ENCODE data around the gene RIT1. TPM values are rescaled to one million over a fixed set of nuclear protein-coding genes. Genes with fewer than 3 reads are reported as not detected.

Gene RIT1
- total RNA-seq = 10 to 100 TPM; 32.1 to 33.1 TPM

DNA sequence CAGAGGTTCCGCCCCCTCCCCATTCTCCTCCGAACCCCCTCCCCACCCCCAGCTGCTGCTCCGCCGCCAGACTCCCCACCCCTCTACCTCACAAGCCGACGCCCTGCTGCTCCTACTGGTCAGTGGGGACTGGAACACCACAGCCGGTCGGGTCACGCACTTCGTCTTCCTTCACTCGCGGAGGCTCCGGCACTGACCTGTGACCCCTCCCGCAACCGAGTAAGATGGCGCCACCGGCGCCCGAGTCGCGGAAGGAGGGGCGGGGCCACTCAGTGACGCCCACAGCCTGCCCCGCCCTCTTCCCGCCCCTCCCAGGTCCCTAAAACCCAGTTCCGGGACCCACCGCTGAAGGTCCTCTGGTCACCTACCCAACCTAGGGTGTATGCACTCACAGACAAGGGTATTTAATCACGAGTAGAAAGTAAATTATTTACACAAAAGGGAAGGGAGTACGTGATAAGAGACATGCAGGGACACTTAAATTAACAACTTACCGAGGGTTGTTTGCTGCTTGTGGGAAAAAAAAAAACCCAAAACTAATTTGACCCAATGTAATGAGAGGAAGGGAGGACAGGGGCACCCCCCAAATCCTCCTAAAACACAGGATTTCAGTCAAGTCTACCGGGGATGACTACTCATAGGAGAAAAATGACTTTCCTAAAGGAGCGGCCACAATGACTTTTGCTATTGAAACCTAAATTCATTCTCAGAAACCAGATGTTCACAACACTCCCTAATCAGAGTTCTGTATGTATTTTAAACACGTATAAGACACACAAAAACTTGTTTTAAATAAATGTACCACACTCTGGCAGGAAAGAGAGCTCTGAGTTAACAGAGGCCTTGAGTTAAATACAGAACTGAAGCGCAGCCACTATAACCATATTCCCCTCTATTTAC is at the start of gene RIT1:
Gene RIT1, minus strand, starts transcription at position 194 of the 900 bp plus-strand sequence. CDS start 588 bp downstream, outside the sequence.

DNA sequence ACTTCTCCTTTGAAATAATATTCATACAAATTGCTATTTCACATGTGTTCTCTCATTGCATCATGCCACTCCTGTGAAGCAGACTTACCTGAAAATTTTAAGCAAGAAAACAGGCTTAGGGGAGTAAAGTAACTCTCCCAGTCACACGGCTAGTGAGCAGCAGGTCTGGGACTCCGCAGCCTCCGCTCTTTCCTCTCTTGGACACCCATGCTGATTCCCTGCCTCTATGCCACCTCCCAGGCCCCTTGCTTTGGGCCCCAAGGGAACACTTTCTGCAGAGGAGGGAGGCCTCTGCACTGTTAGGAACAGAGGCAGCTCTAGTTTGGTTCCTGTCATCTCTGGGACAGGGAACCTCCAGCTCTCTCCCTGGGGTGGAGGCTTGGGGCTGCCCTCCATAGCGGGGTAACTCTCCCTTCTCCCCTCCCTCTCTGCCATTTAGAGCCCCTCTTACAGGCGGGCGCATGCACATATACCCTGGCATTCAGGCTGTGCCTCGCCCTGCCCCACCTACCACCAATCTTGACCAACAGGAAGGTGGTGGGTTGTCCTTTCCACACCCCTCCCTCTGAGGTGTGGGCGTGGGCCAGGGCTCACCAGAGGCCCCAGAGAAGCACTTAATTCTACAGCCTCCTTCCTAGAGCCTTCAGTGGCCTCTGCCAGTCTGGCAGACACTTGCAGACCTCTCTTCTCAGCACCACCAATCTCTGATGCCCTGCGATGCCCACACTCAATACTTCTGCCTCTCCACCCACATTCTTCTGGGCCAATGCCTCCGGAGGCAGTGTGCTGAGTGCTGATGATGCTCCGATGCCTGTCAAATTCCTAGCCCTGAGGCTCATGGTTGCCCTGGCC is 30.1 kb upstream of the RIT1 start, which contains the start of gene RXFP4:
Gene RXFP4, plus strand, starts transcription at position 646 of the 852 bp plus-strand sequence. Its CDS starts 72 bp downstream, at position 718.

DNA sequence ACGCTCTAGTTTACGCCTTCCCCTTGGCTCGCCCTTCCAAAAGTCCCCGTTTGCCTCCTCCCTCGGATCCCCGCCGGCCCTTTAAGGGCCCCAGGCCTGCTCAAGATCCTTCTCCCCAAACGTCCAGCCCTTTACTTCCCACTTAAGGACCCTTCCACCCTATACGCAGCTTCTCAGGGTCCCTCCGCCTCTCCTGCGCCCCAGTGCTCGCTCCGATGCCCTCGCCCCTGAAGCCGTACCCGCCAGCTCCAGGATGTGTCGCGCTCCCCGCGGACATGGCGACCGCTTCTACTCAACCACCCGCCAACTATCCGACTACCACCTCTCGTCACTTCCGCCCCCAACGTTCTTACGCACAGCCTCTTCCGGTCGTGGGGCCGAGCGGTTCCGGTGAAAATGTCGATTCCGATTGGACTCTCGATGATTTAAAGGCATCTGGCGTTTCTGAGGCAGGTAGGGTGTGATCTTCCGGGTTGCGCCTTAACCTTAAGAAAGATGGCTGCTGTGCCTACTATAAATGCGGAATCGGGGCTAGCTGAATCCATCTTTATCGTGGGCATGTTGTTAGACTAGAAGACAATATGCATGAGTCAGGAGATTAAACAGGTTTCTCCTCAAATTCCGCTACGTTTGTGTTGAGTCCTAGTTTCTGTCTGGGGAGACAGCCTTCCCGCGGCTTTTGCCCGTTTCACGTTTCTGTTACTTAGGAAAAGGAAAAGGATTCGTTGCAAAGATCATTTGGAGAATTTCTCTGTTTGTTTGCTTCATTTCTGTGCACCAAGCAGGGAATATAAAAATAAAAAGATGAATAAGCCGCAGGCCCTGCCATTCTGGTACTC is 23.2 kb upstream of the RIT1 start, which contains the start of gene KHDC4:
Gene KHDC4, minus strand, starts transcription at position 317 of the 839 bp plus-strand sequence. Its CDS starts 40 bp downstream, at position 277.

GRCh38 chr1:155859234-155859829 is 51.8 kb downstream of the RIT1 start, which contains the start of gene SYT11:
Gene SYT11, plus strand, starts transcription at chr1:155859567. Its CDS starts 195 bp downstream, at chr1:155859762.

GRCh38 chr1:155856975-155857930 is 53.9 kb downstream of the RIT1 start, which contains the start of gene GON4L:
Gene GON4L, minus strand, starts transcription at chr1:155857214. Its CDS starts 3,434 bp downstream, at chr1:155853780.

Small RNA genes lying within 50 kb of the gene (microRNA-seq; reads per million reads assigned to microRNA genes)
- not detected for gene MIR6738 (ENCODE audit: borderline microRNAs expressed, borderline replicate concordance)

Other genes starting within 250 kb of the RIT1 start
- gene YY1AP1, start 222.6 kb downstream of the RIT1 start, total RNA-seq = 10 to 100 TPM; 70.9 to 73.8 TPM
- gene DAP3, start 222.3 kb downstream of the RIT1 start, total RNA-seq = 100 to 1,000 TPM; 120 to 132 TPM
- 10 to 100 TPM; 71.3 to 71.5 TPM for gene GON4L, start 54.1 kb downstream of the RIT1 start, total RNA-seq
- gene SYT11, start 51.8 kb downstream of the RIT1 start, total RNA-seq = 1 to 10 TPM; 5.7 to 6.2 TPM
- gene KHDC4, start 23.1 kb upstream of the RIT1 start, total RNA-seq = 10 to 100 TPM; 59.4 to 61.4 TPM
- not detected for gene RXFP4, start 30.3 kb upstream of the RIT1 start, total RNA-seq
- gene ARHGEF2, start 67.2 kb upstream of the RIT1 start, total RNA-seq = 100 to 1,000 TPM; 140 to 156 TPM
- 100 to 1,000 TPM; 291 to 312 TPM for gene SSR2, start 109.6 kb upstream of the RIT1 start, total RNA-seq
- gene UBQLN4, start 142.4 kb upstream of the RIT1 start, total RNA-seq = 10 to 100 TPM; 26.2 to 26.5 TPM
- 10 to 100 TPM; 46.8 to 57.1 TPM for gene LAMTOR2, start 143.4 kb upstream of the RIT1 start, total RNA-seq
- gene RAB25, start 149.8 kb upstream of the RIT1 start, total RNA-seq = under 1 TPM; 0.81 to 0.99 TPM
- not detected for gene MEX3A, start 171.1 kb upstream of the RIT1 start, total RNA-seq
- 1 to 10 TPM; 4.1 to 5.4 TPM for gene LMNA, start 203.4 kb upstream of the RIT1 start, total RNA-seq
- 1 to 10 TPM; 1.9 to 2.2 TPM for gene SEMA4A, start 242.2 kb upstream of the RIT1 start, total RNA-seq

Data from activated naive CD4-positive, alpha-beta T cell treated with anti-CD3 and anti-CD28 coated beads, Interleukin-2, amount 10 ng/mL, durations not matched to agents 5 hours and 36 hours (primary cell).